ENCODE data around the gene STARD7.
A peak's percentile ranks its signal among the peaks of the same experiment; 100 is the strongest.

The STARD7 gene

GRCh38 chr2:96191937-96192670 is 16.5 kb downstream of the STARD7 start:
- ATAC-seq (no peak), DNase-seq (no peak)
- no peaks in the 10 kb centered on the region for H3K9me3 Mint-ChIP-seq
- H3K4me1 Mint-ChIP-seq, result peaks cover 21% of the 10 kb centered on the region
- H3K4me3 Mint-ChIP-seq, result no peak overlapping the region
- no peaks in the 10 kb centered on the region for H3K27me3 Mint-ChIP-seq
- H3K27ac Mint-ChIP-seq, result no peak overlapping the region

- H3K27me3 Mint-ChIP-seq, result no peaks in the 10 kb centered on the region
- no peak overlapping the region for H3K27ac Mint-ChIP-seq
- no peak for ATAC-seq
- no peaks in the 10 kb centered on the region for H3K9me3 Mint-ChIP-seq
- H3K4me1 Mint-ChIP-seq, result peaks cover 6% of the 10 kb centered on the region
- no peak overlapping the region for H3K4me3 Mint-ChIP-seq
- DNase-seq, result no peak
These were observed 19.7 kb downstream of the STARD7 start for GRCh38 chr2:96188821-96189526.

- DNase-seq, result no peak
- ATAC-seq, result no peak
- Mint-ChIP-seq H3K4me1 (peaks cover 6% of the 10 kb centered on the region), H3K9me3 (no peaks in the 10 kb centered on the region), H3K27me3 (no peaks in the 10 kb centered on the region), H3K4me3 (no peak overlapping the region), H3K27ac (no peak overlapping the region)
These were observed 22.1 kb downstream of the STARD7 start for GRCh38 chr2:96186562-96186961.

- no peak for ATAC-seq
- H3K27me3 Mint-ChIP-seq, result no peaks in the 10 kb centered on the region
- H3K4me3 Mint-ChIP-seq, result no peak overlapping the region
- DNase-seq, result no peak
- H3K9me3 Mint-ChIP-seq, result no peaks in the 10 kb centered on the region
- peaks cover 12% of the 10 kb centered on the region for H3K4me1 Mint-ChIP-seq
- H3K27ac Mint-ChIP-seq, result peak overlapping the region in 1 of 2 donors; percentile 24
These were observed 23.1 kb downstream of the STARD7 start for GRCh38 chr2:96185516-96185915.

- no peaks in the 10 kb centered on the region for H3K27me3 Mint-ChIP-seq
- DNase-seq, result no peak
- no peak overlapping the region for H3K4me3 Mint-ChIP-seq
- H3K27ac Mint-ChIP-seq, result peak overlapping the region in 1 of 2 donors; percentile 24
- peaks cover 12% of the 10 kb centered on the region for H3K4me1 Mint-ChIP-seq
- ATAC-seq, result no peak
- no peaks in the 10 kb centered on the region for H3K9me3 Mint-ChIP-seq
These were observed 23.6 kb downstream of the STARD7 start for GRCh38 chr2:96184989-96185388.

GRCh38 chr2:96184188-96184587 is 24.4 kb downstream of the STARD7 start:
- no peaks in the 10 kb centered on the region for H3K27me3 Mint-ChIP-seq
- H3K9me3 Mint-ChIP-seq, result no peaks in the 10 kb centered on the region
- H3K27ac Mint-ChIP-seq, result no peak overlapping the region
- peaks cover 12% of the 10 kb centered on the region for H3K4me1 Mint-ChIP-seq
- ATAC-seq (no peak), DNase-seq (no peak)
- no peak overlapping the region for H3K4me3 Mint-ChIP-seq

- DNase-seq (no peak), ATAC-seq (no peak)
- H3K4me1 Mint-ChIP-seq, result peaks cover 12% of the 10 kb centered on the region
- no peak overlapping the region for H3K27ac Mint-ChIP-seq
- H3K4me3 Mint-ChIP-seq, result no peak overlapping the region
- no peaks in the 10 kb centered on the region for H3K27me3 Mint-ChIP-seq
- no peaks in the 10 kb centered on the region for H3K9me3 Mint-ChIP-seq
These were observed 27.1 kb downstream of the STARD7 start for GRCh38 chr2:96181529-96181928.

GRCh38 chr2:96180521-96180920 is 28.1 kb downstream of the STARD7 start:
- ATAC-seq (peak; percentile 31), DNase-seq (no peak)
- Mint-ChIP-seq H3K4me3 (no peak overlapping the region), H3K27me3 (no peaks in the 10 kb centered on the region), H3K9me3 (no peaks in the 10 kb centered on the region), H3K27ac (no peak overlapping the region), H3K4me1 (peaks cover 12% of the 10 kb centered on the region)

GRCh38 chr2:96180002-96180401 is 28.6 kb downstream of the STARD7 start:
- DNase-seq (no peak), ATAC-seq (no peak)
- Mint-ChIP-seq H3K9me3 (no peaks in the 10 kb centered on the region), H3K4me3 (no peak overlapping the region), H3K4me1 (peaks cover 12% of the 10 kb centered on the region), H3K27ac (no peak overlapping the region), H3K27me3 (no peaks in the 10 kb centered on the region)

GRCh38 chr2:96176661-96177060 is 32.0 kb downstream of the STARD7 start:
- Mint-ChIP-seq H3K27me3 (no peaks in the 10 kb centered on the region), H3K4me1 (peaks cover 30% of the 10 kb centered on the region), H3K9me3 (no peaks in the 10 kb centered on the region), H3K27ac (no peak overlapping the region), H3K4me3 (no peak overlapping the region)
- ATAC-seq (no peak), DNase-seq (no peak)

GRCh38 chr2:96175951-96176350 is 32.7 kb downstream of the STARD7 start:
- ATAC-seq (no peak), DNase-seq (no peak)
- Mint-ChIP-seq H3K27me3 (no peaks in the 10 kb centered on the region), H3K4me1 (peaks cover 28% of the 10 kb centered on the region), H3K4me3 (no peak overlapping the region), H3K27ac (no peak overlapping the region), H3K9me3 (no peaks in the 10 kb centered on the region)

GRCh38 chr2:96174251-96175144 is 34.1 kb downstream of the STARD7 start:
- peak; percentile 98 for ATAC-seq
- peak; percentile 82 to 85 for DNase-seq
- Mint-ChIP-seq H3K4me1 (peaks cover 24% of the 10 kb centered on the region), H3K27me3 (no peaks in the 10 kb centered on the region), H3K9me3 (peaks cover 4 to 9% of the 10 kb centered on the region in 2 donors), H3K4me3 (peak overlapping the region; percentile 24 to 26), H3K27ac (peak overlapping the region; percentile 14 to 19)

GRCh38 chr2:96171831-96172230 is 36.8 kb downstream of the STARD7 start:
- Mint-ChIP-seq H3K4me3 (no peak overlapping the region), H3K27ac (no peak overlapping the region), H3K27me3 (no peaks in the 10 kb centered on the region), H3K9me3 (peaks cover 4 to 9% of the 10 kb centered on the region in 2 donors), H3K4me1 (peaks cover 50% of the 10 kb centered on the region)
- ATAC-seq (no peak), DNase-seq (no peak)

GRCh38 chr2:96170626-96171025 is 38.0 kb downstream of the STARD7 start:
- Mint-ChIP-seq H3K4me1 (peaks cover 56% of the 10 kb centered on the region), H3K27me3 (no peaks in the 10 kb centered on the region), H3K27ac (peak overlapping the region in 1 of 2 donors; percentile 33), H3K4me3 (no peak overlapping the region), H3K9me3 (peaks cover 4 to 9% of the 10 kb centered on the region in 2 donors)
- ATAC-seq, result no peak
- no peak for DNase-seq

GRCh38 chr2:96169868-96170507 is 38.6 kb downstream of the STARD7 start:
- ATAC-seq, result no peak
- H3K4me1 Mint-ChIP-seq, result peaks cover 60% of the 10 kb centered on the region

More at GRCh38 chr2:96169868-96170507, 38.6 kb downstream of the STARD7 start:
- DNase-seq, result no peak
- no peak overlapping the region for H3K27ac Mint-ChIP-seq
- H3K4me3 Mint-ChIP-seq, result no peak overlapping the region
- H3K27me3 Mint-ChIP-seq, result no peaks in the 10 kb centered on the region
- peaks cover 4 to 9% of the 10 kb centered on the region in 2 donors for H3K9me3 Mint-ChIP-seq

Measured in stimulated activated naive CD8-positive, alpha-beta T cell treated with anti-CD3 and anti-CD28 coated beads, Interleukin-15, amount 100 ng/mL, for 72 hours (primary cell).